GM12878 (cell line): ENCODE data around the gene KNSTRN. TPM values are rescaled to one million over a fixed set of nuclear protein-coding genes. Genes with fewer than 3 reads are reported as not detected.

ENCODE experiments used
- ATAC-seq: fragments of 200-7000 bp; cut with Tn5 transposase; 3 replicates; pipeline ENCODE4 v1.9.1; 2020; ENCODE audit warnings: mild to moderate bottlenecking, moderate library complexity
- BruUV-seq: library from RNA; stranded (reverse); fragments of 400-500 nt; replicated peaks from 2 replicates; lab custom pipeline; 2021; lab: Mats Ljungman, UMichigan
- CTCF ChIA-PET: fragments of 300-600 bp; sonication (Branson Sonifier 250); formaldehyde crosslinking; extraction: SDS; loops from one replicate; lab custom pipeline; 2021; ENCODE audit warnings: inconsistent platforms; lab: Yijun Ruan, JAX
- POLR2A ChIA-PET: fragments of 350-600 bp; formaldehyde crosslinking; extraction: SDS; loops from one replicate; lab custom pipeline; 2021; ENCODE audit warnings: inconsistent platforms; lab: Charles Lee
- RAD21 ChIA-PET: fragments of 300-600 bp; sonication (Branson Sonifier 250); formaldehyde crosslinking; loops from one replicate; lab custom pipeline; 2023; ENCODE audit warnings: antibody characterized with exemption; ENCODE audit not compliant: unreplicated experiment; lab: Charles Lee
- SMC1A ChIA-PET: fragments of 300-600 bp; sonication (Branson Sonifier 250); formaldehyde crosslinking; loops from one replicate; lab custom pipeline; 2023; ENCODE audit not compliant: unreplicated experiment, uncharacterized antibody; lab: Charles Lee
- DNase-seq: peaks from one replicate; pipeline ENCODE4 v3.0.0-alpha.2; 2011; ENCODE audit warnings: low read depth, low spot score
- FAIRE-seq: peaks from 3 replicates; lab custom pipeline; 2011; peaks lifted over from hg19 to GRCh38; lab: Jason Lieb, UNC
- H2AFZ ChIP-seq: 2 replicates; pipeline ENCODE4 v1.6.0; 2011; ENCODE audit warnings: low read depth, low read length, control low read depth; ENCODE audit not compliant: control insufficient read depth
- H3K27ac ChIP-seq: 2 replicates; pipeline ENCODE4 v1.5.1; 2011; ENCODE audit warnings: control low read depth; ENCODE audit not compliant: control insufficient read depth, insufficient read depth
- H3K27me3 ChIP-seq, 2 experiments: replicated peaks in 1 of 2; 2 replicates each; pipeline versions ENCODE4 v1.6.0 to v1.6.1; 2011; ENCODE audit warnings: low read length in 1 of 2; ENCODE audit not compliant: control insufficient read depth in 2 of 2, insufficient read depth in 2 of 2
- H3K36me3 ChIP-seq, 2 experiments: 2 replicates each; pipeline ENCODE4 v1.5.1; 2011; ENCODE audit warnings: low read length in 1 of 2; ENCODE audit not compliant: control insufficient read depth in 2 of 2, insufficient read depth in 2 of 2
- H3K4me1 ChIP-seq: 2 replicates; pipeline ENCODE4 v1.6.1; 2011; ENCODE audit warnings: mild to moderate bottlenecking, low read length, moderate library complexity, mixed read lengths; ENCODE audit not compliant: control insufficient read depth, insufficient read depth
- H3K4me2 ChIP-seq: 2 replicates; pipeline ENCODE4 v1.6.0; 2011; ENCODE audit warnings: control low read depth; ENCODE audit not compliant: control insufficient read depth, insufficient read depth
- H3K4me3 ChIP-seq: fragments of 200-600 bp; sonication (generic); 2 replicates; pipeline ENCODE4 v1.5.1; 2016
- H3K79me2 ChIP-seq: 2 replicates; pipeline ENCODE4 v1.6.0; 2011; ENCODE audit warnings: low read length; ENCODE audit not compliant: control insufficient read depth, insufficient read depth
- H3K9ac ChIP-seq: 2 replicates; pipeline ENCODE4 v1.8.0; 2011; ENCODE audit warnings: low read length, control low read depth, mixed read lengths; ENCODE audit not compliant: control insufficient read depth, insufficient read depth
- H3K9me3 ChIP-seq: replicated peaks from 3 replicates; pipeline ENCODE4 v1.5.1; 2011; ENCODE audit warnings: mild to moderate bottlenecking, low read length; ENCODE audit not compliant: control insufficient read depth, insufficient read depth
- H4K20me1 ChIP-seq: 2 replicates; pipeline ENCODE4 v1.6.0; 2011; ENCODE audit not compliant: control insufficient read depth, insufficient read depth
- CBX3 ChIP-seq: fragments of 200-600 bp; sonication (generic); IDR thresholded peaks from 2 replicates; pipeline ENCODE4 v1.6.1; 2016; ENCODE audit warnings: low read depth, borderline replicate concordance
- EED ChIP-seq: sonication (generic); IDR thresholded peaks from 2 replicates; pipeline ENCODE4 v1.6.1; 2016; ENCODE audit warnings: antibody characterized with exemption, low read depth
- EGR1 ChIP-seq, 2 experiments: IDR thresholded peaks; 1 replicate in 1 of 2; 2 replicates in 1 of 2; pipeline ENCODE4 v1.6.1; 2011 to 2012; ENCODE audit warnings: low read depth in 2 of 2, low read length in 2 of 2, borderline replicate concordance in 1 of 2, mild to moderate bottlenecking in 1 of 2, moderate library complexity in 1 of 2
- ETV6 ChIP-seq, 2 experiments: fragments of 450-650 bp in 1 of 2; IDR thresholded peaks in 1 of 2; conservative IDR thresholded peaks in 1 of 2; 2 replicates each; pipeline ENCODE4 v1.6.1; 2014; ENCODE audit warnings: antibody characterized with exemption in 1 of 2, borderline replicate concordance in 1 of 2, low read depth in 1 of 2, mild to moderate bottlenecking in 1 of 2, moderate library complexity in 1 of 2
- IKZF1 ChIP-seq: fragments of 450-650 bp; conservative IDR thresholded peaks from 2 replicates; pipeline ENCODE4 v1.6.1; 2017; ENCODE audit warnings: antibody characterized with exemption, mild to moderate bottlenecking
- MYB ChIP-seq: fragments of 150-350 bp; IDR thresholded peaks from 2 replicates; pipeline ENCODE4 v1.6.1; 2014; ENCODE audit warnings: mild to moderate bottlenecking, low read depth, low read length, borderline replicate concordance
- NFIC ChIP-seq: IDR thresholded peaks from 2 replicates; pipeline ENCODE4 v1.6.1; 2012; ENCODE audit warnings: low read depth, mild to moderate bottlenecking, inconsistent platforms, low read length, moderate library complexity
- NKRF ChIP-seq: fragments of 450-650 bp; conservative IDR thresholded peaks from 2 replicates; pipeline ENCODE4 v1.6.1; 2017; ENCODE audit warnings: mild to moderate bottlenecking, moderate library complexity
- RUNX3 ChIP-seq: IDR thresholded peaks from 2 replicates; pipeline ENCODE4 v1.6.1; 2012; ENCODE audit warnings: low read length, inconsistent platforms
- SUZ12 ChIP-seq: fragments of 200-600 bp; sonication (generic); IDR thresholded peaks from one replicate; pipeline ENCODE4 v1.6.1; 2018; ENCODE audit warnings: antibody characterized with exemption, mild to moderate bottlenecking; ENCODE audit not compliant: unreplicated experiment
- TARDBP ChIP-seq: IDR thresholded peaks from 2 replicates; pipeline ENCODE4 v1.6.1; 2016; ENCODE audit warnings: borderline replicate concordance
- YY1 ChIP-seq: IDR thresholded peaks from 2 replicates; pipeline ENCODE4 v1.6.1; 2011; ENCODE audit warnings: low read depth, mild to moderate bottlenecking, low read length
- ZBTB11 ChIP-seq: fragments of 450-650 bp; formaldehyde crosslinking; IDR thresholded peaks from 2 replicates; pipeline ENCODE4 v1.5.0; 2022; ENCODE audit warnings: mild to moderate bottlenecking, missing genetic modification characterization
- ZNF207 ChIP-seq: fragments of 450-650 bp; IDR thresholded peaks from 2 replicates; pipeline ENCODE4 v1.6.1; 2014; ENCODE audit warnings: antibody characterized with exemption, mild to moderate bottlenecking, borderline replicate concordance
- WGBS: methylation state at CpG from one replicate; pipeline ENCODE4 v1.1.6; 2016; ENCODE audit warnings: low lambda C conversion rate; ENCODE audit not compliant: insufficient replicate concordance, insufficient coverage; ENCODE audit errors: missing lambda C conversion rate; 5-methylcytosine and 5-hydroxymethylcytosine counted together
- in situ Hi-C: fragments of 300-500 bp; cut with MboI; formaldehyde crosslinking; loops from 9 replicates; pipeline ENCODE4 v1.14.3; 2018; ENCODE audit warnings: mixed read lengths
- intact Hi-C: fragments of 100-400 bp; cut with micrococcal nuclease; formaldehyde crosslinking; loops from one replicate; pipeline ENCODE4 v1.14.2; 2022; ENCODE audit not compliant: unreplicated experiment
- polyA plus RNA-seq, 11 experiments: library from polyadenylated mRNA; depleted of rRNA in 4 of 11; unstranded in 6 of 11; stranded (reverse) in 5 of 11; fragments of >200 nt; fragmentation: Nextera tagmentation in 4 of 11; fragmentation: Illumina TruSeq in 1 of 11; extraction: Ambion mirVana in 4 of 11; extraction: Trizol in 1 of 11; gene quantifications; 1 replicate in 1 of 11; 2 replicates in 10 of 11; pipeline versions ENCODE4 v1.2.1 to v1.2.3, GENCODE V29; 2011 to 2016; ENCODE audit warnings: inconsistent platforms in 2 of 11, missing spikeins in 2 of 11, low read depth in 1 of 11
- total RNA-seq, 4 experiments: library from RNA; depleted of rRNA in 3 of 4; stranded (reverse); fragments of >200 nt in 3 of 4; fragmentation: Illumina TruSeq in 1 of 4; extraction: Trizol in 1 of 4; gene quantifications; 2 replicates each; pipeline versions ENCODE4 v1.2.1 to v1.2.3, GENCODE V29; 2013 to 2021

Gene KNSTRN
- total and polyA plus RNA-seq, 10 of the 15 experiments (the other 5 are each of a cell fraction or from before 2014, with no cell fraction given): 30.3 to 72.1 (median 47.1) TPM

- no peak for TF ChIP-seq IKZF1
- TF ChIP-seq NFIC: no peak
- no peak for TF ChIP-seq ZBTB11
- TF ChIP-seq EGR1 (IDR thresholded peaks at IDR 0.05; ENCODE audit: borderline replicate concordance in 1 of 2, low read depth in 2 of 2, low read length in 2 of 2): no peak
- TF ChIP-seq RUNX3: no peak
- TF ChIP-seq TARDBP: no peak
- no peak for TF ChIP-seq SUZ12
- TF ChIP-seq, all 136 proteins: peak for 0
These were observed 39.0 kb upstream of the KNSTRN start (continued) for GRCh38 chr15:40343512-40343911.

DNA sequence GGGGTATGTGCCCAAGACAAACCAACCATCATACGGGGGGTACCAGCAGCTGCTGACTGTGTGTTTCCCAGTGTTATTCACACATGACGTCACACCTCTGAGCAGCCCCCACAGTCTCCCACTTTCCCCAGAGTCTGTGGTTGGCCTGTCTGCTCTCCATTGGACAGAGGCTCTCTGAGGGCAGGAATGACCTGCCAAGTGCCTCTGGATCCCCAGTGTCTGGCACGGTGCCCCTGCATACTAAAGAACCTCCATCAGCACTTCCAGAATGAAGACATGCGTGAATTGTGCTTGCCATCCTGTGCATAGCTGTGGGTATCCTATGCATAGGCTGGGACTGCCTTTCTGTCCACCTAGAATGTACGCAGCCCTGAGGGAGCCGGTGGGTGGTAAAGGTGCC, 38.3 kb upstream of the KNSTRN start:
- 35% methylated on average over 6 of the region's 6 CpGs for WGBS
- no peak for DNase-seq
- CTCF ChIA-PET: interaction anchor here (0.6 to 13.7 kb wide), 29 partner anchors 8 to 176 kb away, joined by 3 to 336 read pairs (median 4); partner anchors contain the start of genes INAFM2, IVD and PLCB2
- no peak for TF ChIP-seq EED
- no peak for TF ChIP-seq ETV6 (conservative IDR thresholded peaks at IDR 0.05 in 1 of 2, IDR thresholded peaks at IDR 0.05 in 1 of 2; ENCODE audit: borderline replicate concordance in 1 of 2, low read depth in 1 of 2)
- TF ChIP-seq YY1: no peak
- TF ChIP-seq CBX3: no peak
- no peak for TF ChIP-seq NKRF
- TF ChIP-seq MYB: no peak
- no peak for TF ChIP-seq ZNF207

More for the DNA sequence above, 38.3 kb upstream of the KNSTRN start:
- in situ Hi-C loops (no loop called here), intact Hi-C loops (loop anchor here (1.0 to 10.0 kb wide), 2 partner anchors 78 to 161 kb away; no protein-coding TSS in a partner anchor)
- H3K4me2 ChIP-seq: no peak overlapping the region
- H4K20me1 ChIP-seq: no peaks in the 10 kb centered on the region
- no peak overlapping the region for H3K27ac ChIP-seq
- FAIRE-seq (no peak), ATAC-seq (no peak)
- POLR2A ChIA-PET: no interaction called here
- RAD21 ChIA-PET: interaction anchor here (0.8 to 3.4 kb wide), 7 partner anchors 19 to 127 kb away, joined by 3 to 17 read pairs (median 3); no protein-coding TSS in a partner anchor
- no peak overlapping the region for H3K9ac ChIP-seq
- no peak overlapping the region for H3K4me3 ChIP-seq
- H3K36me3 ChIP-seq: no peaks in the 10 kb centered on the region
- H3K27me3 ChIP-seq: no peaks in the 10 kb centered on the region; a peak in 1 of 4 replicates
- no peaks in the 10 kb centered on the region for H3K4me1 ChIP-seq
- H3K79me2 ChIP-seq: no peaks in the 10 kb centered on the region
- SMC1A ChIA-PET: interaction anchor here (0.6 to 1.5 kb wide), 8 partner anchors 24 to 206 kb away, joined by 3 to 7 read pairs (median 3); partner anchors contain the start of gene IVD
- BruUV-seq: no TSS peak
- no peaks in the 10 kb centered on the region for H3K9me3 ChIP-seq
- H2AFZ ChIP-seq: no peak overlapping the region
